Cardiac muscle cell (in vitro differentiated cells and primary cell): Measurements from ENCODE around the gene NSUN6. TPM values are rescaled to one million over a fixed set of nuclear protein-coding genes. Genes with fewer than 3 reads are reported as not detected.

Experiments
- DNase-seq, 2 donors: peaks; one replicate each; pipeline versions ENCODE4 v3.0.0 to v3.0.0-alpha.2; 2010 to 2017; ENCODE audit warnings: low read depth in 1 of 2, low spot score in 1 of 2
- H3K27ac ChIP-seq: fragments of 200-600 bp; sonication (generic); 2 replicates; pipeline ENCODE4 v1.5.1; 2016
- H3K27me3 ChIP-seq: fragments of 200-600 bp; sonication (generic); 2 replicates; pipeline ENCODE4 v1.6.0; 2016; ENCODE audit warnings: control low read depth
- H3K36me3 ChIP-seq: fragments of 200-600 bp; sonication (generic); 2 replicates; pipeline ENCODE4 v1.5.1; 2016; ENCODE audit warnings: control low read depth
- H3K4me1 ChIP-seq: fragments of 200-600 bp; sonication (generic); 2 replicates; pipeline ENCODE4 v1.8.1; 2017; ENCODE audit warnings: low read depth, mild to moderate bottlenecking, mixed run types
- H3K4me3 ChIP-seq: fragments of 200-600 bp; sonication (generic); 2 replicates; pipeline ENCODE4 v1.5.1; 2016; ENCODE audit warnings: mild to moderate bottlenecking
- H3K9me3 ChIP-seq: fragments of 200-600 bp; sonication (generic); 2 replicates; pipeline ENCODE4 v1.5.1; 2017; ENCODE audit warnings: low read depth, mild to moderate bottlenecking, control low read depth
- CTCF ChIP-seq: IDR thresholded peaks from 2 replicates; pipeline ENCODE4 v1.5.1; 2012; ENCODE audit warnings: low read depth, mild to moderate bottlenecking, low read length
- polyA plus RNA-seq: library from polyadenylated mRNA; unstranded; fragments of >200 nt; fragmentation: Nextera tagmentation; extraction: Ambion mirVana; gene quantifications from 2 replicates; pipeline ENCODE4 v1.2.1, GENCODE V29; 2016
- total RNA-seq: library from RNA; depleted of rRNA; stranded (reverse); fragments of >200 nt; gene quantifications from 2 replicates; pipeline ENCODE4 v1.2.3, GENCODE V29; 2016

Gene NSUN6
- total and polyA plus RNA-seq, 2 experiments from 2014 or later: 11.4 to 15.4 TPM

GRCh38 chr10:18556522-18557147 lies 94.8 kb downstream of the NSUN6 start:
- Histone ChIP-seq H3K27me3 (no peaks in the 10 kb centered on the region), H3K36me3 (no peaks in the 10 kb centered on the region), H3K27ac (no peak overlapping the region), H3K9me3 (no peaks in the 10 kb centered on the region), H3K4me1 (no peaks in the 10 kb centered on the region), H3K4me3 (no peak overlapping the region)
- no peak for TF ChIP-seq CTCF
- DNase-seq: no peak

- Histone ChIP-seq H3K27ac (no peak overlapping the region), H3K4me1 (peaks cover under 1% of the 10 kb centered on the region), H3K36me3 (no peaks in the 10 kb centered on the region), H3K9me3 (no peaks in the 10 kb centered on the region), H3K4me3 (no peak overlapping the region), H3K27me3 (no peaks in the 10 kb centered on the region)
- no peak for DNase-seq
- TF ChIP-seq CTCF: no peak
Measured at GRCh38 chr10:18554479-18554878, 96.9 kb downstream of the NSUN6 start.

GRCh38 chr10:18551473-18551872 lies 99.9 kb downstream of the NSUN6 start:
- Histone ChIP-seq H3K27me3 (no peaks in the 10 kb centered on the region), H3K4me3 (no peak overlapping the region), H3K36me3 (no peaks in the 10 kb centered on the region), H3K27ac (no peak overlapping the region), H3K4me1 (peaks cover 12% of the 10 kb centered on the region), H3K9me3 (no peaks in the 10 kb centered on the region)
- no peak for TF ChIP-seq CTCF
- peak in 1 of 2 donors; percentile 9 for DNase-seq

GRCh38 chr10:18549105-18549504 lies 102.3 kb downstream of the NSUN6 start:
- Histone ChIP-seq H3K36me3 (no peaks in the 10 kb centered on the region), H3K4me3 (no peak overlapping the region), H3K4me1 (peaks cover 12% of the 10 kb centered on the region), H3K27ac (peak overlapping the region; percentile 54), H3K9me3 (no peaks in the 10 kb centered on the region), H3K27me3 (no peaks in the 10 kb centered on the region)
- peak in 1 of 2 donors; percentile 49 for DNase-seq
- TF ChIP-seq CTCF: no peak

- no peak for TF ChIP-seq CTCF
Measured at GRCh38 chr10:18545621-18546305, 105.6 kb downstream of the NSUN6 start.

More at GRCh38 chr10:18545621-18546305, 105.6 kb downstream of the NSUN6 start:
- peak in 1 of 2 donors; percentile 47 for DNase-seq
- Histone ChIP-seq H3K36me3 (peaks cover 11% of the 10 kb centered on the region), H3K27me3 (no peaks in the 10 kb centered on the region), H3K9me3 (no peaks in the 10 kb centered on the region), H3K4me1 (peaks cover 12% of the 10 kb centered on the region), H3K4me3 (no peak overlapping the region), H3K27ac (no peak overlapping the region)
